ENCODE results near the gene SUN5. TPM values are rescaled to one million over a fixed set of nuclear protein-coding genes. Genes with fewer than 3 reads are reported as not detected.

The SUN5 gene
- total RNA-seq, 1 experiment from 2014 or later: not detected

DNA sequence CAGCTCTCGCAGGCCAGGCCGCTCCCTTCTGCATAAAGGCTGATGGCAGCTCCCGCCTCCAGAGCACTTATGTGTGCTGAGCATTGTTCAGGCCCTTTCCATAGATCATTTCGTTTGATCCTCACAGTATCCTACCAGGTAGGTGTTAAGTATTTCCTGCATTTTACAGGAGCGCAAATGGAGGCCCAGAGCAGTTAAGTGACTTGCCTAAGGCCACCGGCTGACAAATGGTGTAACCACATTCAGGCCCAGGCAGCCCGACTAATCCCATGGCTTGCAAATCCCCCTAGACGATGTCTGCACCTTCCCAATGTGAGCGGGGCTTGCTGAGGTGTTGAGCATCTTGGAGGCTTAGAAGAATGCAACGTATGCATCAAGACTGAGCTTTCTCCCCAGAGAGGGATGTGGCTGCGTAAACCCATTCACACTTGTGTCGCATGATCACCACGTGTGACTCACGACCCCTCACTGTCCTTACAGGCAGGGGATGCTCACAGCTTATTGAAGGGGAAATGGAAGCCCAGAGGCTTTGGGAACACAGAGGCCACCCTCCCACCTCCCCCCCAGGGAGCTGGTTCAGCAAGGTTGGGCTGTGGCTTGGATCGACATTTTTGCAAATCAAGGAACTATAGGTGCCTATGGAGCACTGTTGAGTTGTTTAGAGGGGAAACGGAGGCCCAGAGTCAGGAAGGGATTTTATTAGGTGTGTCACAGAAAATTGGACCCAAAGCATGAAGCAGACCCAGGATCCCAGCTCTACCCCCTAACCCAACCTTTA lies 10.3 kb upstream of the SUN5 start:
- DNase-seq (ENCODE audit: low spot score): no peak

DNA sequence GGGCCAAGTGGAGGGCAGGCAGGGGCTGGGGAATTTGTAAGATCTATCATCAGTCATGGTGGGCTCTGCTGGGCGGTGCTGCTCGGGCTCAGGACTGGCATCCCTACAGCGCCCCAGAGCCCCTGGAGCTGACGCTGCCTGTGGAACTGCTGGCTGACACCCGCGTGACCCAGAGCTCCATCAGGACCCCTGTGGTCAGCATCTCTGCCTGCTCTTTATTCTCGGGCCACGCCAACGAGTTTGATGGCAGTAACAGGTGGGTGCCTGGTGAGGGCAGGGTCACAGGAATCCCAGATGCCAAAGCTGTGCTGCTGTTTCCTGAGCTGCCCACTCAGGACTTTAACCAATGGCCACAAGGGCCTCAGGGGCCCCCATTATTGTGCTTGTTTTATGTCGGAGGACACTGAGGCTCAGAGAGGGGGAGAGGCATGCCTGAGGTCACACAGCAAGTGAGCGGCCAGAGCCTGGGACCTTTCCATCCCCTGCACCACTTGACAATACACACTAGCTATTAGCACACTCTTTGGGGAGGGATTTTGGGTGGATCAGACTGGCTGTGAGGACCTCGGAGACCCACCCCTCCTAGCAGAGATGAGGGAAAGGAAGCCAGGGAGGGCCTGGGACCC lies 9.6 kb upstream of the SUN5 start:
- no peak for DNase-seq (ENCODE audit: low spot score)

GRCh38 chr20:33012327-33013189 lies 8.3 kb upstream of the SUN5 start:
- DNase-seq (ENCODE audit: low spot score): no peak

GRCh38 chr20:33010674-33011449 lies 6.6 kb upstream of the SUN5 start:
- no peak for DNase-seq (ENCODE audit: low spot score)

DNA sequence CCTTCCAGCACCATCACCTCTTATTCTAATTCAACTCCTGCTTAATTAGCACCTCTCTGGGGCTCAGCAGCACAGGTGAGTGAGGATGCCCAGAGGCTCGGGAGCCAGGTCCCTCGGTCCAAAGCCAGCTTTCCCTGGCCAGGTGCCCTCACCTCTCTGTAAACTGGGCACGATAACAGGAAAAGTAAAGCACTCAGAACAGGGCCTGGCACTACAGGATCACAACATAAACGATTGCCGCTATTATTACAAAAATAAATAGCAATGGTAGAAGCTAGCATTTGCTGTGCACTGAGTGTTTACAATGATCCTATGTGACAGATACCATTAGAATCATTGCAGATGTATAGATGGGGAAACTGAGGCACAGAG lies 5.9 kb upstream of the SUN5 start:
- no peak for DNase-seq (ENCODE audit: low spot score)

GRCh38 chr20:33009214-33010132 lies 5.2 kb upstream of the SUN5 start:
- no peak for DNase-seq (ENCODE audit: low spot score)

DNA sequence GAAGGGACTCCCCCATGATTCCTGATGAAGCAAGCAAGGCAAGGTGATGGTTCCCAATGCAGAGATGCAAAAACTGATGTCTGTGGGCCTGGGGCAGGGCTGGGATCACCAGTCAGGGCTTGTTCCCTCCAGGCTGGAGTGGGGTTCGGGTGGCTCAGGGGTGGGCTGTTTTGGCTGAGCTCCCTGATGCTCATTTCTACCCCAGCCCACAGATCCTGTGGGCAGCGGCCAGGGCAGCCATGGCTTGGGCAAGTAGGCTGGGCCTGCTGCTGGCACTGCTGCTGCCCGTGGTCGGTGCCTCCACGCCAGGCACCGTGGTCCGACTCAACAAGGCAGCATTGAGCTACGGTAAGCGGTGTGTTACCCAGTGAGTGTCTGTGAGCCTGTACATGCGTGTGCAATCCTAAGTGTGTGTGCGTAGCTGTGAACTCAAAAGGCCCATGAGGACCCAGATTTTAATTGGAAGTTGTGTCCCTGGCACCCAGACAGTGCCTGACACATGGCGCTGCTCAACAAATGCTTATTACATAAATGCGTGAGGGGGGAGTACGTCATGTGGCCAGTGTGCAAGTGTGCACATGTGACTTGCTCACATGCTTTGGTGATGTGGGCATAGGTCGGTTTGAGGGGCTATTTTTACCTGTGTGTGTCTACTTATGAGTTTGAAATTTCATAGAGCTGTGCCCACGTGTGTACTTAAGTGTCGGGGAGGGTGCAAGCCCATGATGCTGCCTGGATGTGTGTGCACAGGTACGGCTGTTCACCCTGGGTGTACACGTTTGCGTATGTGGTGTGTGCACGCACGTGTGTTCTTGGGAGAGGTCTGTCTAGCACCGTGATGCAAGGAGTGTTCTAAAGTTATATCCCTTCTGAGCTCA lies 4.3 kb upstream of the SUN5 start:
- no peak for DNase-seq (ENCODE audit: low spot score)

DNA sequence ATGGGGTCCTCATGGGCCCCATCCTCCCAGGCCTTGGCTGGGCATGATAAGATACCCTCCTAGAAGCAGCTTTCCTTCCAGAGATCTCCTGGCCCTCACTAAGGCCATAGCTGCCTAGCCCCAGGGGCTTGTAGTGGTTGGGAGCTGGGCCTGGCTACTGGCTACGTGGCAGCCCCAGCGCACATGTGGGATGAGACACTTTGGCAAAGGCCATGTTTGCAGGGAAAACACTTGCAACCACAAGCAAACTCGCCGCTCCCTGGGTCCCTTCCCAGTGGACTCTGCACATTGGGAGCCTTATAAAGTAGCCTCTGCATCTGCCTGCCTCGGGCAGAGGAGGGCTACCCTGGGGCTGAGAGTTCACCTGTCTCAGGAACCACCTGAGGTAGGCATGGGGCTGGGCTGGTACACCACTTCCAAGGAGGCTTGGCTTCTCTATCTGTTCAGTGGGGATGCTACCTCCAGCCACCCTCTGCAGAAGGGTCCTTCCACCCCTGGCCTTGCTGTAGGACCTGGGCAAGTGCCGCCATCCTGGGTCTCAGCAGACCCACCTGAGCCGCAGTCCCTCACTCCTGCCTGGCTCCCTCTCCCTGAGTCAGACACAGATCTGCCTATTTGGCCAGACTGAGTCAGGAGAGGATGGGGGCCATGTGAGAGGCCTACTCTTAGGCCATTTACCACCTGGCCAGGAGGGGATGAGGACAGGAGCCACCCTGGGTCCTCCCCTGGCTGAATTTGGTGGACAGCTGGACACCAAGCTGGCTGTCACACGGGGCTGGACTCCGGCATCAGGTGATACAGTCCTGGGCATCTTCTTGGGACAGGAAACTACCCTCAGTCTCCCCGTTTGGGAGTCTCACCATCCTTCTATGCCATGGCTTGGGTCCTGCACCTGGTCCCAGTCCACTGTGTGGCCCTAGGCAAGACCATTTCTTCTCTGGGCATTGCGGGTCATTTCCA lies 3.4 kb upstream of the SUN5 start, which contains the start of gene BPIFB2:
TSS of gene BPIFB2 (plus strand) at position 329 of the 960 bp plus-strand sequence. CDS start 871 bp downstream, outside the sequence.
- no peak for DNase-seq (ENCODE audit: low spot score)

DNA sequence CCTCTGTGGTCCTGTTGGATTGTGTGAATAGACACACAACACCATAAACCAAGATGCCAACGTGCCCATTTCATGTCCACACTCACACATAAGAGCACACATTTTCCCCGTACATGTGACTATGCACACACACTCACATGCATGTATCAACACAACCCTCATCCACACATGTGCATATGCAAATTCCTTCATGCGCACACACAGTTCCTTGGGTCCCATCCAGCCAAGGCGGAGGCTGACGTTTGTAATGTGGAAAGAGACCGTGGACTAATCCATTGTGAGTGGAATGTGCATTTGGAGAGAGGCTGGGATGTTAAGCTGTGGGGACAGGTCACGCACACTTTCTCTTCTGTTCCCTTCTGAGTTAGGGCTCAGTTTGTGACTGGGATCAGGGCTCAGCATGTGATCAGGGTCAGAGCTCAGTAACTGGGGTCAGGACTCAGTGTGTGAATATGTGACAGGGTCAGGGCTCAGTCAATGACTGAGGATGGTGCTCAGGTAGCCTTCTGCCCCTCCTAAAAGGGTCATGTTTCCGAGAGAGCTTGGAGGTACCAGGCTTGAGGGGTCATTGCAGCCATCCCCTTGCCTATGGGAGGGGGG lies 2.6 kb upstream of the SUN5 start:
- DNase-seq (ENCODE audit: low spot score): no peak

DNA sequence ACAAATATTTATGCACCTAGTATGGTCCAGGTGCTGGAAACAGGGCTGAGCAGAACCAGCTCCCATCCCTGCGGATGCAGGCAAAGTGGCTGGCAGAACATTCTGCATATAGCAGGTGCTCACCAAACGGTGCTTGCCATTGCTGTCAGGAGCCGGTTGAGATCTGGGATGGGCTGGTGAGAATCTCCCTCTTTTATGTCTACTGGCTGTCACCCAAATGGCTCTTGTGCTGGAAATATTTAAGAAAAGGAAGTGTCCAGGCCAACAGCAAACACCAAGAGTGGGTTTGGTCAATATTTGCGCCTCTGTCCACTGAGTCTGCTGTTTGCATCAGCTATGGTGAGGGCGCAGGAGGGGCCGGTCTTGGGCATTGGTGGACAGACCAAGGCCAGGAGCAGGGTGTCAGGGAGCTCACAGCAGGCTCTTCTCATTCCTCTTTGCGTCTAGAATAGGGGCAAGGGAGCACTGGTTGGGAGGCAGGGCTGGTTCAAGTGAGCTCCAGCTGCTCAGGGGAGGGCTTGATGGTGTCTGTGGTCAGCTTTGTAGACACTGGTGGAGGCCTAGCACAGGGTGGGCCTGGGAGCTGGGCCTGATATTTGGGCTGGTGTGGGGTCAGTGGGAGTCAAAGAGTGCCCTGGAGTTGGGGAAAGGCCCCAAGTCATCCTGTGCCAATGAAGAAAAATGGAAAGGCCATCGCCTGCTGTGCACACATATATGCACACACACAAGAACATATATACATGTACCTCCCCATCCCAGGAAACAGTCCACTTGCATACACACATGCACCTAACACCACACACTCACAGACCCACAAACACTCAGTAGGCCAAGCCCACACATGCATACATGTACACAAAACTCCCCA lies 1.9 kb upstream of the SUN5 start:
- no peak for DNase-seq (ENCODE audit: low spot score)

DNA sequence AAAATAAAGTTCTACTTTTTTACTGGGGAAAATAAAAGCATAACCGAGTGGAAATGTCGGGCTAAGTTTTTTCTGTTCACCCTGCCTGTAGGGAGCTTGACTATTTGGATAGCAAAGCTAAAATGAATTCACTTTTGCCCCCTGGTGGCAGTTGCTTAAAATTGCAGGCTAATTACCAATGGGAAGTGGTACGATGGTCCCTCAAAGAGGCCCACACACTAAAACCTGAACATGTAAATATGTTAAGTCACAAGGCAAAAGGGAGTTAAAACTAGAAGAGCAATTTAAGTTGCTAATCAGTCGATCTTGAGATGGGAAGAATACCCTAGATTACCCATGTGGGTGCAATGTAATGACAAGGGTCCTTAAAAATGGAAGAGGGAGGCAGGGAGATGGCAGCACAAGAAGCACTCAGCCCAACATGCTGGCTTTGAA lies 916 bp upstream of the SUN5 start:
- DNase-seq (ENCODE audit: low spot score): no peak

DNA sequence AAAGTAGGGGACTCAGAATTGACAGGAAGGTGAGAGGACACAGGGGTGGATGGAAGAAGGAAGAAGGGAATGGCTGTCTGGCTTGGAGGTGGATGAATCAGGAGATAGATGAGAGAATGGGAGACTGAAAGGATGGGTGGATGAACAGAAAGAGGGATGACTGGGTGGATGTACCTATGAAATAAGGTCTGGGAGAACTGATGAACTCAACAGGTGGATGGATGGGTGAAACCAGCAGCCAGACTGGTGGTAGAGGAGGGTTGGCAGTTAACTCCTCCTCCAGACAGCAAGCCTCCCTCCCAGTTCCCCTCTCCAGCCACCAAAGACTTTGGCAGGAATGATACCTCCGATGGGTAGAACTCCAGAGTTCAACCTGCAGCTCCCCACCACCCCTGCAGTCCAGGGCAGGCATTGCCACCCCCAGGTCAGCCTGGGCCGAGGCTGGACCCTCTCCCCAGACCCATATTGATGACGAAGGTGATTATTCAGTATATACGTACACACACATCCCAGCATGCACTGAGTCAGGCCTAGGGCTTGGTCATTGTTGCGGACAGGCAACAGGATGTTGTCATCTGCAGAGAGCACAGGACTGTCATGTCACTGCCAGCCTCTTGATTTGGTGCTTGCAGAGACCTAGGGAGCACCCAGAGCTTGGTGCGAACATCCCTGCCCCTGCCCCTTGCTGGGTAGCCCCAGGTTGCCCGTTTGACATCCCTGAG lies 2.0 kb downstream of the SUN5 start:
- DNase-seq (ENCODE audit: low spot score): no peak

DNA sequence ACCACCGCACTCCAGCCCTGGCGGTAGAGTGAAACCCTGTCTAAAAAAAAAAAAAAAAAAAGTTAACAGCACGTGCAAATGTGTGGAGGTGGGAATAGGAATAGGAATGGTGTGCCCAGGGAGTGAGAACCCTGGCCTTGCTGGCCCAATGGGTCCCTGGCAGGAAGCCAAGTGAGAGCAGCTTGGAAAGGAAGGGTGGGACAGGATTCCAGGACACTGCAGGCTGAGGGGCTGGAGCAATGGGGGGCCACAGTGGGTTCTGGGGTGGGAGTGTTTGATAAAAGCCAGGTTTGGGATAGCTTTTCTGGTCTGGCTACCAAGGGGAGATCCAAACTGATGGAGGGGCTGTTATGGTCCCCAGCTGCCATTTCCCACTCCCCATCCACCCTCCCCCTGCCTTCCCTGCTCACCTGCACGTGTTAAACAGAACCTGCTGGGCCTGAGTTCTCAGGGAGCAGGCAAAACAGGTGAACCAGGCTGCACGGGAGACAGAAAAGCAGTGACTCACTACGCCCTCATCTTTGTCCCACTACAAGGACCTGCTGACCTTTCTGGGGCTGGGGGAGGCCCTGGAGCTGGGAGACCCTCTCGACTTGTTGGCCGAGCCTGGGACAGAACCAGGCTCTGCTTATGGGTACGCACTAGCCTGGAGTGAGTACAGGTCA lies 3.3 kb downstream of the SUN5 start:
- no peak for DNase-seq (ENCODE audit: low spot score)

DNA sequence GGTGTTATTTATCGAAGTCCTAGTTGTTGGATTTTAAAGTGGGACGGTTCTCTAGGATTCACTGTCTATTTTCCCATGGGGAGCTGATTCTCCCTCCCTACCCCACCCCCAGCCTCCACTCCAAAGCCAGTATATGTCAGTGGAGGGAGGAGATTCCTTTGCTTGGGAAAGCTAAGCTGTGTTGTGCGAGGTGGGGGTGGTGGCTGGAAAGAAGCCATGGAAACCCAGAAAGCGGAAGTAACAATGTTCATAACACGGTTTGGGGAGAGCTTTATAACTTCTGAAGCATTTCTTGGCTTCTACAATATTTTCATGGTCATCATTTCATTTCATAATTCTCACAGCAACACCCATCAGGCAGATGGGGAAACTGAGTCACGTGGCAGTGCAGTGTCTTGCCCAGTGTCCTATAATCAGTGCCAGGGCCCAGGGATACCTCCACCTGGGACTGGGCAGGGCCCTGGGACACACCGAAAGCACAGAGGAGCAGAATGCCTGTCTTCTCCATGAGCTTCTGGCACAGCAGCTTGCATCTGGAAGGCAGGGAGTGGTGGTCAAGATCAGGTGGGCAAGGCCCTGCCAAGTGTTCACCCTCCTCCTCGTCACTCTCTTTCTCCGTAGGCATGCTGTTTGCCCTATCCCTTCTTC lies 4.5 kb downstream of the SUN5 start:
- no peak for DNase-seq (ENCODE audit: low spot score)

- no peak for DNase-seq (ENCODE audit: low spot score)
Measured at GRCh38 chr20:32997431-32997830, 6.8 kb downstream of the SUN5 start.
